Measurements from ENCODE around the gene LPAR3.

The LPAR3 gene

GRCh38 chr1:84844094-84844493, 48.9 kb downstream of the LPAR3 start:
- no peak overlapping the region for H3K27ac ChIP-seq (ENCODE audit: low read depth, low read length)
- no peaks in the 10 kb centered on the region for H3K27me3 ChIP-seq (ENCODE audit: control insufficient read depth, insufficient read depth, low read length)
- no peak overlapping the region for H3K4me3 ChIP-seq (ENCODE audit: low read depth, low read length)
- peaks cover 9% of the 10 kb centered on the region; the same call in 1 of the 2 replicates for H3K4me1 ChIP-seq (ENCODE audit: control insufficient read depth, insufficient read depth, low read length)
- H3K9ac ChIP-seq (ENCODE audit: low read length): no peak overlapping the region
- H3K36me3 ChIP-seq (ENCODE audit: control insufficient read depth, insufficient read depth, low read length): no peaks in the 10 kb centered on the region
- H3K9me3 ChIP-seq (ENCODE audit: control insufficient read depth, insufficient read depth, low read depth, low read length): no peaks in the 10 kb centered on the region

- Histone ChIP-seq H3K4me1 (ENCODE audit: control insufficient read depth, insufficient read depth, low read length) (peaks cover 9% of the 10 kb centered on the region; the same call in 1 of the 2 replicates), H3K27me3 (ENCODE audit: control insufficient read depth, insufficient read depth, low read length) (no peaks in the 10 kb centered on the region)
Measured at GRCh38 chr1:84842748-84843231, 50.2 kb downstream of the LPAR3 start.

GRCh38 chr1:84841971-84842370, 51.0 kb downstream of the LPAR3 start:
- H3K9ac ChIP-seq (ENCODE audit: low read length): no peak overlapping the region
- peaks cover 2% of the 10 kb centered on the region; the same call in 1 of the 2 replicates for H3K4me1 ChIP-seq (ENCODE audit: control insufficient read depth, insufficient read depth, low read length)
- no peak overlapping the region for H3K27ac ChIP-seq (ENCODE audit: low read depth, low read length)
- no peak overlapping the region for H3K4me3 ChIP-seq (ENCODE audit: low read depth, low read length)
- no peaks in the 10 kb centered on the region for H3K27me3 ChIP-seq (ENCODE audit: control insufficient read depth, insufficient read depth, low read length)
- H3K9me3 ChIP-seq (ENCODE audit: control insufficient read depth, insufficient read depth, low read depth, low read length): no peaks in the 10 kb centered on the region
- no peaks in the 10 kb centered on the region for H3K36me3 ChIP-seq (ENCODE audit: control insufficient read depth, insufficient read depth, low read length)

More at GRCh38 chr1:84842748-84843231, 50.2 kb downstream of the LPAR3 start:
- Histone ChIP-seq H3K36me3 (ENCODE audit: control insufficient read depth, insufficient read depth, low read length) (no peaks in the 10 kb centered on the region), H3K4me3 (ENCODE audit: low read depth, low read length) (no peak overlapping the region), H3K27ac (ENCODE audit: low read depth, low read length) (no peak overlapping the region), H3K9me3 (ENCODE audit: control insufficient read depth, insufficient read depth, low read depth, low read length) (no peaks in the 10 kb centered on the region), H3K9ac (ENCODE audit: low read length) (no peak overlapping the region)

GRCh38 chr1:84840346-84840745, 52.7 kb downstream of the LPAR3 start:
- no peaks in the 10 kb centered on the region for H3K27me3 ChIP-seq (ENCODE audit: control insufficient read depth, insufficient read depth, low read length)
- no peak overlapping the region for H3K27ac ChIP-seq (ENCODE audit: low read depth, low read length)
- no peak overlapping the region for H3K9ac ChIP-seq (ENCODE audit: low read length)
- no peaks in the 10 kb centered on the region for H3K36me3 ChIP-seq (ENCODE audit: control insufficient read depth, insufficient read depth, low read length)
- no peak overlapping the region for H3K4me3 ChIP-seq (ENCODE audit: low read depth, low read length)
- H3K4me1 ChIP-seq (ENCODE audit: control insufficient read depth, insufficient read depth, low read length): no peaks in the 10 kb centered on the region
- no peaks in the 10 kb centered on the region for H3K9me3 ChIP-seq (ENCODE audit: control insufficient read depth, insufficient read depth, low read depth, low read length)

- Histone ChIP-seq H3K4me3 (ENCODE audit: low read depth, low read length) (no peak overlapping the region), H3K36me3 (ENCODE audit: control insufficient read depth, insufficient read depth, low read length) (no peaks in the 10 kb centered on the region)
Measured at GRCh38 chr1:84839544-84839943, 53.5 kb downstream of the LPAR3 start.

GRCh38 chr1:84836145-84836544, 56.9 kb downstream of the LPAR3 start:
- H3K27ac ChIP-seq (ENCODE audit: low read depth, low read length): no peak overlapping the region
- no peaks in the 10 kb centered on the region for H3K9me3 ChIP-seq (ENCODE audit: control insufficient read depth, insufficient read depth, low read depth, low read length)
- no peak overlapping the region for H3K4me3 ChIP-seq (ENCODE audit: low read depth, low read length)
- no peaks in the 10 kb centered on the region for H3K36me3 ChIP-seq (ENCODE audit: control insufficient read depth, insufficient read depth, low read length)
- H3K4me1 ChIP-seq (ENCODE audit: control insufficient read depth, insufficient read depth, low read length): no peaks in the 10 kb centered on the region
- H3K9ac ChIP-seq (ENCODE audit: low read length): no peak overlapping the region
- H3K27me3 ChIP-seq (ENCODE audit: control insufficient read depth, insufficient read depth, low read length): no peaks in the 10 kb centered on the region

More at GRCh38 chr1:84839544-84839943, 53.5 kb downstream of the LPAR3 start:
- no peaks in the 10 kb centered on the region for H3K9me3 ChIP-seq (ENCODE audit: control insufficient read depth, insufficient read depth, low read depth, low read length)
- no peaks in the 10 kb centered on the region for H3K27me3 ChIP-seq (ENCODE audit: control insufficient read depth, insufficient read depth, low read length)
- no peaks in the 10 kb centered on the region for H3K4me1 ChIP-seq (ENCODE audit: control insufficient read depth, insufficient read depth, low read length)
- H3K9ac ChIP-seq (ENCODE audit: low read length): no peak overlapping the region
- H3K27ac ChIP-seq (ENCODE audit: low read depth, low read length): no peak overlapping the region

- Histone ChIP-seq H3K9me3 (ENCODE audit: control insufficient read depth, insufficient read depth, low read depth, low read length) (no peaks in the 10 kb centered on the region), H3K27ac (ENCODE audit: low read depth, low read length) (no peak overlapping the region), H3K9ac (ENCODE audit: low read length) (no peak overlapping the region), H3K4me1 (ENCODE audit: control insufficient read depth, insufficient read depth, low read length) (no peaks in the 10 kb centered on the region), H3K36me3 (ENCODE audit: control insufficient read depth, insufficient read depth, low read length) (no peaks in the 10 kb centered on the region), H3K27me3 (ENCODE audit: control insufficient read depth, insufficient read depth, low read length) (no peaks in the 10 kb centered on the region), H3K4me3 (ENCODE audit: low read depth, low read length) (no peak overlapping the region)
Measured at GRCh38 chr1:84835169-84835568, 57.8 kb downstream of the LPAR3 start.

GRCh38 chr1:84834419-84835064, 58.5 kb downstream of the LPAR3 start:
- Histone ChIP-seq H3K27ac (ENCODE audit: low read depth, low read length) (no peak overlapping the region), H3K9ac (ENCODE audit: low read length) (no peak overlapping the region), H3K36me3 (ENCODE audit: control insufficient read depth, insufficient read depth, low read length) (no peaks in the 10 kb centered on the region), H3K9me3 (ENCODE audit: control insufficient read depth, insufficient read depth, low read depth, low read length) (no peaks in the 10 kb centered on the region), H3K27me3 (ENCODE audit: control insufficient read depth, insufficient read depth, low read length) (no peaks in the 10 kb centered on the region), H3K4me1 (ENCODE audit: control insufficient read depth, insufficient read depth, low read length) (no peaks in the 10 kb centered on the region), H3K4me3 (ENCODE audit: low read depth, low read length) (no peak overlapping the region)

GRCh38 chr1:84833194-84833593, 59.8 kb downstream of the LPAR3 start:
- no peaks in the 10 kb centered on the region for H3K27me3 ChIP-seq (ENCODE audit: control insufficient read depth, insufficient read depth, low read length)
- no peaks in the 10 kb centered on the region for H3K9me3 ChIP-seq (ENCODE audit: control insufficient read depth, insufficient read depth, low read depth, low read length)
- H3K4me1 ChIP-seq (ENCODE audit: control insufficient read depth, insufficient read depth, low read length): no peaks in the 10 kb centered on the region
- no peak overlapping the region for H3K9ac ChIP-seq (ENCODE audit: low read length)
- H3K27ac ChIP-seq (ENCODE audit: low read depth, low read length): no peak overlapping the region
- no peaks in the 10 kb centered on the region for H3K36me3 ChIP-seq (ENCODE audit: control insufficient read depth, insufficient read depth, low read length)
- H3K4me3 ChIP-seq (ENCODE audit: low read depth, low read length): no peak overlapping the region

GRCh38 chr1:84830136-84830535, 62.9 kb downstream of the LPAR3 start:
- Histone ChIP-seq H3K36me3 (ENCODE audit: control insufficient read depth, insufficient read depth, low read length) (no peaks in the 10 kb centered on the region), H3K4me1 (ENCODE audit: control insufficient read depth, insufficient read depth, low read length) (no peaks in the 10 kb centered on the region), H3K27me3 (ENCODE audit: control insufficient read depth, insufficient read depth, low read length) (no peaks in the 10 kb centered on the region), H3K9ac (ENCODE audit: low read length) (no peak overlapping the region), H3K9me3 (ENCODE audit: control insufficient read depth, insufficient read depth, low read depth, low read length) (no peaks in the 10 kb centered on the region), H3K27ac (ENCODE audit: low read depth, low read length) (no peak overlapping the region), H3K4me3 (ENCODE audit: low read depth, low read length) (no peak overlapping the region)

GRCh38 chr1:84827976-84828375, 65.0 kb downstream of the LPAR3 start:
- no peaks in the 10 kb centered on the region for H3K36me3 ChIP-seq (ENCODE audit: control insufficient read depth, insufficient read depth, low read length)
- H3K4me3 ChIP-seq (ENCODE audit: low read depth, low read length): no peak overlapping the region
- peaks cover 5% of the 10 kb centered on the region; the same call in 1 of the 2 replicates for H3K4me1 ChIP-seq (ENCODE audit: control insufficient read depth, insufficient read depth, low read length)
- H3K27me3 ChIP-seq (ENCODE audit: control insufficient read depth, insufficient read depth, low read length): no peaks in the 10 kb centered on the region
- H3K9ac ChIP-seq (ENCODE audit: low read length): no peak overlapping the region
- H3K27ac ChIP-seq (ENCODE audit: low read depth, low read length): no peak overlapping the region
- no peaks in the 10 kb centered on the region for H3K9me3 ChIP-seq (ENCODE audit: control insufficient read depth, insufficient read depth, low read depth, low read length)
